Calu3 (cell line): ENCODE measurements around the gene SRP68. TPM values are rescaled to one million over a fixed set of nuclear protein-coding genes. Genes with fewer than 3 reads are reported as not detected.

ENCODE experiments used
- BruUV-seq: library from RNA; stranded (reverse); fragments of 400-500 nt; replicated peaks from 2 replicates; lab custom pipeline; 2021; lab: Mats Ljungman, UMichigan
- CTCF ChIA-PET: fragments of 300-600 bp; sonication (Branson Sonifier 250); formaldehyde crosslinking; loops from one replicate; lab custom pipeline; 2022; ENCODE audit warnings: antibody characterized with exemption; lab: Charles Lee
- DNase-seq: peaks from one replicate; pipeline ENCODE4 v3.0.0; 2022
- H3K27ac Mint-ChIP-seq: one replicate; pipeline ENCODE4 v1.8.0; 2022; ENCODE audit warnings: mixed read lengths; ENCODE audit not compliant: unreplicated experiment
- H3K27me3 Mint-ChIP-seq: one replicate; pipeline ENCODE4 v1.8.0; 2022; ENCODE audit warnings: mixed read lengths; ENCODE audit not compliant: unreplicated experiment
- H3K36me3 Mint-ChIP-seq: one replicate; pipeline ENCODE4 v1.8.0; 2022; ENCODE audit warnings: mild to moderate bottlenecking, moderate library complexity, mixed read lengths; ENCODE audit not compliant: insufficient read depth, unreplicated experiment
- H3K4me1 Mint-ChIP-seq: one replicate; pipeline ENCODE4 v1.8.0; 2022; ENCODE audit warnings: mild to moderate bottlenecking, low read depth, mixed read lengths; ENCODE audit not compliant: unreplicated experiment
- H3K4me3 Mint-ChIP-seq: one replicate; pipeline ENCODE4 v1.8.0; 2022; ENCODE audit warnings: mild to moderate bottlenecking, low read depth, moderate library complexity, mixed read lengths; ENCODE audit not compliant: unreplicated experiment
- H3K9me3 Mint-ChIP-seq: one replicate; pipeline ENCODE4 v1.8.0; 2022; ENCODE audit warnings: low read depth, mixed read lengths; ENCODE audit not compliant: unreplicated experiment
- CTCF ChIP-seq: fragments of 200-600 bp; IDR thresholded peaks from one replicate; pipeline ENCODE4 v1.8.0; 2022; ENCODE audit warnings: antibody characterized with exemption; ENCODE audit not compliant: unreplicated experiment
- intact Hi-C: fragments of 100-400 bp; cut with micrococcal nuclease; formaldehyde crosslinking; loops from one replicate; pipeline ENCODE4 v1.10.0; 2022; ENCODE audit not compliant: unreplicated experiment
- total RNA-seq: library from RNA; stranded (reverse); gene quantifications from 2 replicates; pipeline ENCODE4 v1.2.3, GENCODE V29; 2022

Gene SRP68
- total RNA-seq, 1 experiment from 2014 or later, result 80.7 TPM

GRCh38 chr17:76106703-76107102, 34.4 kb upstream of the SRP68 start:
- Mint-ChIP-seq H3K4me1 (no peaks in the 10 kb centered on the region), H3K27ac (no peak overlapping the region), H3K27me3 (no peaks in the 10 kb centered on the region), H3K36me3 (peaks cover 15% of the 10 kb centered on the region), H3K4me3 (no peak overlapping the region), H3K9me3 (no peaks in the 10 kb centered on the region)
- CTCF ChIA-PET, result interaction anchor here (0.7 to 1.0 kb wide), 4 partner anchors 89 to 247 kb away, joined by 3 to 5 read pairs (median 4); partner anchors contain the start of gene PRPSAP1
- DNase-seq, result no peak
- intact Hi-C loops, result no loop called here
- BruUV-seq, result no TSS peak
- no peak for TF ChIP-seq CTCF

- intact Hi-C loops, result no loop called here
- BruUV-seq, result no TSS peak
- no peak overlapping the region for H3K27ac Mint-ChIP-seq
- no peaks in the 10 kb centered on the region for H3K27me3 Mint-ChIP-seq
- no peaks in the 10 kb centered on the region for H3K4me1 Mint-ChIP-seq
- H3K9me3 Mint-ChIP-seq, result no peaks in the 10 kb centered on the region
- no peak overlapping the region for H3K4me3 Mint-ChIP-seq
- no peak for DNase-seq
- no peak for TF ChIP-seq CTCF
- CTCF ChIA-PET, result no interaction called here
- peaks cover 25% of the 10 kb centered on the region for H3K36me3 Mint-ChIP-seq
These were observed 32.5 kb upstream of the SRP68 start for GRCh38 chr17:76104896-76105231.

DNA sequence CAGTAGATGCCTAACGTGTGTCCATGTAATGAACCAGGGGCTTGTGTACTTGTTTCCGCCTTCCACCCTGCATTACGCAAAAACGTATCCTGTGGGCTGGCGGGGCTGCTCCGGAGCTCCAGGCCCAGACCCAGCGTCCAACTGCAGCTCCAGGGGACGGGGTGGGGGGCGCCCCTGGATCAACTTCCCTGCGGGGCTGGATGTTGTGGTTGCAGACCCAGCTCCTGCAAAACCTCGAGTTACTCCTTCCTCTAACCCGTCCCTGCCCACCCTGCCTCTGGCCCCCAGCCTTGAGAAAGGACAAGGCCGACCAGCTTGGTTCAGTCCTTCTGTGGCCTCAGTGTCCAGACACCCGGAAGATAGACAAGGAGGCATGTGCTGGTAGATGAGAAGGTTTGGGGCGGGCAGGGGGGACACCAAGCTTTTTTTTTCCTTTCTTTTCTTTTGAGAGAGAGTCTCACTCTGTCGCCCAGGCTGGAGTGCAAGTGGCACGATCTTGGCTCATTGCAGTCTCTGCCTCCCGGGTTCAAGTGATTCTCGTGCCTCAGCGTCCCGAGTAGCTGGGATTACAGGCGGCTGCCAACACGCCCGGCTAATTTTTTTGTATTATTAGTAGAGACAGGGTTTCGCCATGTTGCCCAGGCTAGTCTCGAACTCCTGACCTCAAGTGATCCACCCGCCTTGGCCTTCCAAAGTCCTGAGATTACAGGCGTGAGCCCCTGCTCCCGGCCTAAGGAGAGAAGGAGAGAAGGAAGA, 32.0 kb upstream of the SRP68 start:
- peaks cover 30% of the 10 kb centered on the region for H3K36me3 Mint-ChIP-seq
- intact Hi-C loops, result no loop called here

GRCh38 chr17:76103274-76104139, 31.2 kb upstream of the SRP68 start, which contains the start of gene EXOC7:
Gene EXOC7, minus strand, starts transcription at chr17:76103787. Its CDS starts 95 bp downstream, at chr17:76103692.
- intact Hi-C loops, result no loop called here
- peak; percentile 93 for DNase-seq
- CTCF ChIA-PET, result interaction anchor here (1.1 to 1.2 kb wide), 2 partner anchors 89 to 176 kb away, joined by 3 to 4 read pairs; no protein-coding TSS in a partner anchor
- Mint-ChIP-seq H3K4me1 (no peaks in the 10 kb centered on the region), H3K4me3 (peak within 1 kb of the TSS; percentile 94), H3K27ac (peak within 1 kb of the TSS; percentile 72), H3K27me3 (no peaks in the 10 kb centered on the region), H3K9me3 (no peaks in the 10 kb centered on the region), H3K36me3 (peaks cover 35% of the 10 kb centered on the region)
- no peak for TF ChIP-seq CTCF
- BruUV-seq, result no TSS peak

More for the DNA sequence above, 32.0 kb upstream of the SRP68 start:
- peak overlapping the region; percentile 94 for H3K4me3 Mint-ChIP-seq
- no peak for TF ChIP-seq CTCF
- CTCF ChIA-PET, result no interaction called here
- no peaks in the 10 kb centered on the region for H3K9me3 Mint-ChIP-seq
- DNase-seq, result no peak
- no peaks in the 10 kb centered on the region for H3K27me3 Mint-ChIP-seq
- no peaks in the 10 kb centered on the region for H3K4me1 Mint-ChIP-seq
- peak overlapping the region; percentile 72 for H3K27ac Mint-ChIP-seq
- no TSS peak for BruUV-seq
